Measurements from ENCODE around the gene TAOK3.

TAOK3 gene

GRCh38 chr12:118183711-118184110, 189.0 kb downstream of the TAOK3 start:
- DNase-seq: no peak
- Histone ChIP-seq H2AFZ (ENCODE audit: low read length) (no peak overlapping the region), H3K9me2 (replicated peaks; ENCODE audit: insufficient read depth, low read length) (no peaks in the 10 kb centered on the region), H3K36me3 (replicated peaks; ENCODE audit: insufficient read depth, low read length) (no peaks in the 10 kb centered on the region), H3F3A (ENCODE audit: insufficient read depth, low read length) (no peaks in the 10 kb centered on the region), H3K4me2 (ENCODE audit: low read depth, low read length) (no peak overlapping the region), H3K79me2 (ENCODE audit: low read length) (no peaks in the 10 kb centered on the region), H3K9ac (ENCODE audit: low read length) (no peak overlapping the region), H3K4me3 (ENCODE audit: low read length) (no peak overlapping the region), H3K4me1 (ENCODE audit: low read length) (no peaks in the 10 kb centered on the region), H3K27ac (ENCODE audit: low read length) (no peak overlapping the region), H3K27me3 (replicated peaks; ENCODE audit: insufficient read depth, low read length) (no peaks in the 10 kb centered on the region), H4K20me1 (ENCODE audit: insufficient read depth, low read length) (no peaks in the 10 kb centered on the region), H3K9me3 (replicated peaks; ENCODE audit: insufficient read depth, low read length) (no peaks in the 10 kb centered on the region)
- TF ChIP-seq EZH2phosphoT487 (IDR thresholded peaks at IDR 0.05; ENCODE audit: low read length): no peak
- TF ChIP-seq, protein P1, sequence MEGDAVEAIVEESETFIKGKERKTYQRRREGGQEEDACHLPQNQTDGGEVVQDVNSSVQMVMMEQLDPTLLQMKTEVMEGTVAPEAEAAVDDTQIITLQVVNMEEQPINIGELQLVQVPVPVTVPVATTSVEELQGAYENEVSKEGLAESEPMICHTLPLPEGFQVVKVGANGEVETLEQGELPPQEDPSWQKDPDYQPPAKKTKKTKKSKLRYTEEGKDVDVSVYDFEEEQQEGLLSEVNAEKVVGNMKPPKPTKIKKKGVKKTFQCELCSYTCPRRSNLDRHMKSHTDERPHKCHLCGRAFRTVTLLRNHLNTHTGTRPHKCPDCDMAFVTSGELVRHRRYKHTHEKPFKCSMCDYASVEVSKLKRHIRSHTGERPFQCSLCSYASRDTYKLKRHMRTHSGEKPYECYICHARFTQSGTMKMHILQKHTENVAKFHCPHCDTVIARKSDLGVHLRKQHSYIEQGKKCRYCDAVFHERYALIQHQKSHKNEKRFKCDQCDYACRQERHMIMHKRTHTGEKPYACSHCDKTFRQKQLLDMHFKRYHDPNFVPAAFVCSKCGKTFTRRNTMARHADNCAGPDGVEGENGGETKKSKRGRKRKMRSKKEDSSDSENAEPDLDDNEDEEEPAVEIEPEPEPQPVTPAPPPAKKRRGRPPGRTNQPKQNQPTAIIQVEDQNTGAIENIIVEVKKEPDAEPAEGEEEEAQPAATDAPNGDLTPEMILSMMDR (IDR thresholded peaks at IDR 0.05; ENCODE audit: low read length): no peak
- no peak for TF ChIP-seq EZH2 (optimal IDR thresholded peaks at IDR 0.05; ENCODE audit: low read depth, low read length)

- H3K27ac ChIP-seq (ENCODE audit: low read length): no peak overlapping the region
- H3K27me3 ChIP-seq (replicated peaks; ENCODE audit: insufficient read depth, low read length): no peaks in the 10 kb centered on the region
- H4K20me1 ChIP-seq (ENCODE audit: insufficient read depth, low read length): no peaks in the 10 kb centered on the region
- H3K9me2 ChIP-seq (replicated peaks; ENCODE audit: insufficient read depth, low read length): no peaks in the 10 kb centered on the region
- no peak overlapping the region for H3K4me3 ChIP-seq (ENCODE audit: low read length)
- no peaks in the 10 kb centered on the region for H3F3A ChIP-seq (ENCODE audit: insufficient read depth, low read length)
- H3K9ac ChIP-seq (ENCODE audit: low read length): no peak overlapping the region
- no peak overlapping the region for H2AFZ ChIP-seq (ENCODE audit: low read length)
- H3K36me3 ChIP-seq (replicated peaks; ENCODE audit: insufficient read depth, low read length): no peaks in the 10 kb centered on the region
- no peaks in the 10 kb centered on the region for H3K4me1 ChIP-seq (ENCODE audit: low read length)
- no peaks in the 10 kb centered on the region for H3K79me2 ChIP-seq (ENCODE audit: low read length)
- no peak for DNase-seq
- no peak overlapping the region for H3K4me2 ChIP-seq (ENCODE audit: low read depth, low read length)
- TF ChIP-seq EZH2 (optimal IDR thresholded peaks at IDR 0.05; ENCODE audit: low read depth, low read length) (no peak), EZH2phosphoT487 (IDR thresholded peaks at IDR 0.05; ENCODE audit: low read length) (no peak)
- TF ChIP-seq, protein P1 (IDR thresholded peaks at IDR 0.05; ENCODE audit: low read length): no peak
- no peaks in the 10 kb centered on the region for H3K9me3 ChIP-seq (replicated peaks; ENCODE audit: insufficient read depth, low read length)
Observed at GRCh38 chr12:118183155-118183554, 189.6 kb downstream of the TAOK3 start.

GRCh38 chr12:118175823-118176447, 196.8 kb downstream of the TAOK3 start:
- no peak overlapping the region for H3K4me3 ChIP-seq (ENCODE audit: low read length)
- H3K4me2 ChIP-seq (ENCODE audit: low read depth, low read length): no peak overlapping the region
- no peak for DNase-seq
- H2AFZ ChIP-seq (ENCODE audit: low read length): no peak overlapping the region
- H3K9me3 ChIP-seq (replicated peaks; ENCODE audit: insufficient read depth, low read length): no peaks in the 10 kb centered on the region
- H3K36me3 ChIP-seq (replicated peaks; ENCODE audit: insufficient read depth, low read length): no peaks in the 10 kb centered on the region
- H3K9ac ChIP-seq (ENCODE audit: low read length): no peak overlapping the region
- no peaks in the 10 kb centered on the region for H3K4me1 ChIP-seq (ENCODE audit: low read length)
- no peaks in the 10 kb centered on the region for H3F3A ChIP-seq (ENCODE audit: insufficient read depth, low read length)
- no peaks in the 10 kb centered on the region for H3K27me3 ChIP-seq (replicated peaks; ENCODE audit: insufficient read depth, low read length)
- TF ChIP-seq EZH2phosphoT487 (IDR thresholded peaks at IDR 0.05; ENCODE audit: low read length): no peak
- TF ChIP-seq, protein P1 (IDR thresholded peaks at IDR 0.05; ENCODE audit: low read length): no peak
- TF ChIP-seq EZH2 (optimal IDR thresholded peaks at IDR 0.05; ENCODE audit: low read depth, low read length): no peak
- no peaks in the 10 kb centered on the region for H3K79me2 ChIP-seq (ENCODE audit: low read length)
- H3K27ac ChIP-seq (ENCODE audit: low read length): no peak overlapping the region
- no peaks in the 10 kb centered on the region for H4K20me1 ChIP-seq (ENCODE audit: insufficient read depth, low read length)
- H3K9me2 ChIP-seq (replicated peaks; ENCODE audit: insufficient read depth, low read length): no peaks in the 10 kb centered on the region
